NCI-H774 (cell line): ENCODE data around the gene FAM107A.
"Not testable (repeated sequence)": the region's sequence is repeated elsewhere in the genome, so short reads cannot be mapped to it uniquely, and the experiment has no call there.

ENCODE experiments used
- DNase-seq: peaks from one replicate; lab custom pipeline; 2025; lab: John Stamatoyannopoulos, UW

Gene FAM107A

GRCh38 chr3:58536501-58537411, 40.4 kb downstream of the FAM107A start, which contains the start of gene ACOX2:
Gene ACOX2 (minus strand): TSS chr3:58537190. CDS start chr3:58535106, 2,084 bp downstream.
- no peak for DNase-seq

GRCh38 chr3:58535531-58536500, 41.4 kb downstream of the FAM107A start:
- no peak for DNase-seq

GRCh38 chr3:58534592-58535494, 42.3 kb downstream of the FAM107A start:
- no peak for DNase-seq

GRCh38 chr3:58532794-58533220, 44.4 kb downstream of the FAM107A start:
- DNase-seq, result peak; percentile 14

GRCh38 chr3:58531956-58532355, 45.2 kb downstream of the FAM107A start:
- DNase-seq, result no peak

- DNase-seq, result no peak
Observed at GRCh38 chr3:58531555-58531954, 45.6 kb downstream of the FAM107A start.

- DNase-seq, result no peak
Observed at GRCh38 chr3:58530354-58530865, 46.8 kb downstream of the FAM107A start.

GRCh38 chr3:58529516-58530353, 47.5 kb downstream of the FAM107A start:
- no peak for DNase-seq

GRCh38 chr3:58528629-58529028, 48.6 kb downstream of the FAM107A start:
- DNase-seq, result no peak

- DNase-seq, result not testable (repeated sequence)
Observed at GRCh38 chr3:58527440-58527839, 49.8 kb downstream of the FAM107A start.

- no peak for DNase-seq
Observed at GRCh38 chr3:58526515-58526957, 50.7 kb downstream of the FAM107A start.

GRCh38 chr3:58524326-58524888, 52.8 kb downstream of the FAM107A start:
- no peak for DNase-seq

GRCh38 chr3:58522759-58523425, 54.3 kb downstream of the FAM107A start:
- no peak for DNase-seq

GRCh38 chr3:58521917-58522631, 55.1 kb downstream of the FAM107A start:
- no peak for DNase-seq

- DNase-seq, result no peak
Observed at GRCh38 chr3:58521336-58521670, 55.9 kb downstream of the FAM107A start.

GRCh38 chr3:58520403-58521335, 56.5 kb downstream of the FAM107A start:
- peak; percentile 60 for DNase-seq

- DNase-seq, result no peak
Observed at GRCh38 chr3:58519668-58520402, 57.4 kb downstream of the FAM107A start.
